DND-41 (cell line): ENCODE results near the gene GBA2.

Experiments
- EZH2 ChIP-seq: IDR thresholded peaks from 3 replicates; pipeline ENCODE4 v1.6.1; 2012; ENCODE audit warnings: borderline replicate concordance, low read depth, mild to moderate bottlenecking, moderate library complexity, low read length, inconsistent platforms; ENCODE audit not compliant: severe bottlenecking
- TF ChIP-seq, protein P1 (sequence below): IDR thresholded peaks from 2 replicates; pipeline ENCODE4 v1.5.1; 2012; ENCODE audit warnings: borderline replicate concordance, low read length, moderate library complexity, mild to moderate bottlenecking; ENCODE audit not compliant: poor library complexity, severe bottlenecking; ENCODE audit errors: extremely low read depth

DNA sequence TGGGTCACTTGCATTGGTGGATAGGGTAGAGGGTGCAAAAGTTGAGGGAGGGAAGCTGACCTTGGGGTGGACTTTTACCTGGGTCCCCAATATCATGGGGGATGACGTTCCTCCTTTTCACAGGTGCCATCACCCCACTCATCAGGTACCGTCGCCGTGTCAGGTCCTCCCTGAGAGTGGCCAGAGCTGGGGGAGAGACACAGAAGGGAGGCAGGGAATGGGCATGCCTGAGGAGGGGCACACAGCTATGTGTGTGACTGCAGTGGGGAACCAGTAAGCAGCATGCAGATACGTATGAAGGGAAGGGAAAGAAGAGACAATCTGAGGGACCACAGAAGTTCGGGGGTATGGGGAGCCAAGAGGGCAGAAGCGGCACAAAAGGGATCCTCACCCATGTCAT, 10.1 kb downstream of the GBA2 start:
- TF ChIP-seq, protein P1, sequence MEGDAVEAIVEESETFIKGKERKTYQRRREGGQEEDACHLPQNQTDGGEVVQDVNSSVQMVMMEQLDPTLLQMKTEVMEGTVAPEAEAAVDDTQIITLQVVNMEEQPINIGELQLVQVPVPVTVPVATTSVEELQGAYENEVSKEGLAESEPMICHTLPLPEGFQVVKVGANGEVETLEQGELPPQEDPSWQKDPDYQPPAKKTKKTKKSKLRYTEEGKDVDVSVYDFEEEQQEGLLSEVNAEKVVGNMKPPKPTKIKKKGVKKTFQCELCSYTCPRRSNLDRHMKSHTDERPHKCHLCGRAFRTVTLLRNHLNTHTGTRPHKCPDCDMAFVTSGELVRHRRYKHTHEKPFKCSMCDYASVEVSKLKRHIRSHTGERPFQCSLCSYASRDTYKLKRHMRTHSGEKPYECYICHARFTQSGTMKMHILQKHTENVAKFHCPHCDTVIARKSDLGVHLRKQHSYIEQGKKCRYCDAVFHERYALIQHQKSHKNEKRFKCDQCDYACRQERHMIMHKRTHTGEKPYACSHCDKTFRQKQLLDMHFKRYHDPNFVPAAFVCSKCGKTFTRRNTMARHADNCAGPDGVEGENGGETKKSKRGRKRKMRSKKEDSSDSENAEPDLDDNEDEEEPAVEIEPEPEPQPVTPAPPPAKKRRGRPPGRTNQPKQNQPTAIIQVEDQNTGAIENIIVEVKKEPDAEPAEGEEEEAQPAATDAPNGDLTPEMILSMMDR, result no peak
- TF ChIP-seq EZH2, result no peak
